HG02852 (cell line): ENCODE measurements around the gene ANTKMT.
"Not testable (repeated sequence)": the region's sequence is repeated elsewhere in the genome, so short reads cannot be mapped to it uniquely, and the experiment has no call there.

ENCODE experiments used
- ATAC-seq: cut with Tn5 transposase; IDR thresholded peaks from one replicate; pipeline ENCODE4 v1.9.1; 2021; ENCODE audit warnings: mild to moderate bottlenecking, moderate library complexity; ENCODE audit not compliant: unreplicated experiment

Gene ANTKMT

DNA sequence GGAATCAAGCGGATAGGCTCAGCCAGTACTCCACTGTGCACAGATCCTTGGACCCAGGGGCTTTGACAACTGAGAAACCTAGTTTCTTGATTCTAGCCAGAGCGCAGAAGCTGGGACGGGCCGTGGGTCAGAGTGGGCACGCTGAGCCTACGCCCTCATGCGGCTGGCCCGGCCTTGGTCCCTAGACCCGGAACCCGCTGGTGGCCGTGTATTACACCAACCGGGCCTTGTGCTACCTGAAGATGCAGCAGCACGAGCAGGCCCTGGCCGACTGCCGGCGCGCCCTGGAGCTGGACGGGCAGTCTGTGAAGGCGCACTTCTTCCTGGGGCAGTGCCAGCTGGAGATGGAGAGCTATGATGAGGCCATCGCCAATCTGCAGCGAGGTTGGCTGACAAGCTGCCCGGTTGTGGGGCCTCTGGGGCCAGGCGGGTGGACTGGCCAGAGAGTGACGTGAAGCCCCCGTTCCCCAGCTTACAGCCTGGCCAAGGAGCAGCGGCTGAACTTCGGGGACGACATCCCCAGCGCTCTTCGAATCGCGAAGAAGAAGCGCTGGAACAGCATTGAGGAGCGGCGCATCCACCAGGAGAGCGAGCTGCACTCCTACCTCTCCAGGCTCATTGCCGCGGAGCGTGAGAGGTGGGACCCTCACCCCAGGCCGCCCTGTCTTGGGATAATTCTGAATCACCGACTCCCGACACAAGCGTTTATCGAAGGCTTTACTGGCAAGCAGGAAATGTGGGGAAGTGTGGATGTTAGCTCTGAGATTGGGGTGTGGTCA is 39.8 kb upstream of the ANTKMT start:
- no peak for ATAC-seq

DNA sequence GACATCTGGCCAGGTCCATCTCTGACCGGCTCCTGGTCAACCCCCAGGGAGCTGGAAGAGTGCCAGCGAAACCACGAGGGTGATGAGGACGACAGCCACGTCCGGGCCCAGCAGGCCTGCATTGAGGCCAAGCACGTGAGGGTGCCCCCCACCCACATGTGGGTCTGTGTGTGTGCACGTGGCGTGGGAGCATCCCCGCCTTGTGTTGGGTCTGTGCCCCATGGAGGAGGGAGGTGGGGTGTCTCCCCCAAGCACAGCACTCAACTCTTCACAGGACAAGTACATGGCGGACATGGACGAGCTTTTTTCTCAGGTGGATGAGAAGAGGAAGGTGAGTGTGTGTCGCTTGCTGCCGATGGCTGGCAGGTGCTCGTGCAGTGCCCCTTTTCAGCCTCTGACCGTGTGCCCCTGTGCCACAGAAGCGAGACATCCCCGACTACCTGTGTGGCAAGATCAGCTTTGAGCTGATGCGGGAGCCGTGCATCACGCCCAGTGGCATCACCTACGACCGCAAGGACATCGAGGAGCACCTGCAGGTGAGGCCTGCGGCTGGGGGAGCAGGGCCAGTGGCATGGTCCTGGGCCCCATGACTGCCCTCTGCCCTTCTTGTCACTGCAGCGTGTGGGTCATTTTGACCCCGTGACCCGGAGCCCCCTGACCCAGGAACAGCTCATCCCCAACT is 39.1 kb upstream of the ANTKMT start:
- no peak for ATAC-seq

- ATAC-seq, result no peak
Measured at GRCh38 chr16:682493-683395, 38.2 kb upstream of the ANTKMT start.

GRCh38 chr16:683396-684070 is 37.4 kb upstream of the ANTKMT start:
- no peak for ATAC-seq

GRCh38 chr16:684071-684794 is 36.7 kb upstream of the ANTKMT start, which contains the start of gene JMJD8:
TSS of gene JMJD8 (minus strand) at chr16:684334. CDS start at chr16:684319, 15 bp downstream.
- ATAC-seq, result peak; percentile 62

DNA sequence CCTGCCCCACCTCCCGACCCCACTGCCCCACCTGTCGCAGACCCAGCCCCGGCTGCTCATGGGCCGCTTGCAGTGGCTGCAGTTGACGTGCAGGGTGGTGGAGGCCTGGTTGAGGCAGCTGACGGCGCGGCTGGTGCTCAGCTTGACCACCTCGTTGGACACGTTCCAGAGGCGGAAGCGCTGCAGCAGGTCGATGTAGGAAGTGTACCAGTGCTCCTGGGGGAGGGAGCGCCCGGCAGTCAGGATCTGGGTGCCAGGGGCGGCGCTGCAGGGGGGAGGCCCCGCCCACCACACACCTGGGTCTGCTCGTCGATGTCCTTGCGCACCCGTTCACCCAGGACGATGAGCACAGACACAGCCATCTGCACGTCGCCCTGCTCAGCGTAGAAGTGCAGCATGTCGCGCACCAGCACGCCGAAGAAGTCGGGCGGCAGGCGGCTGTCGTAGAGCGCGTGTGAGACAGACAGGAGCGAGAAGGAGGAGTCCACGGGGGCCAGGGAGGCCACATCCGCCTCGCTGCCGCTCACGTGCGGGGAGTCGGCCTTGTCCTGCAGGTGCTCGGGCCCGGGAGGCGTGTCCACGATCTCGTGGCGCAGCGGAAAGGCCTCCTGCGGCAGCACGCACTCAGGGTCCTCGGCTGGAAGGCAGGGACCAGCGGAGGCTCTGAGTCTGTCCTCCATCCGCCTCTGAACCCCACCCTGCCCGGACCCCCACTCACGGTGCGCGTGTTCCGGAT is 35.8 kb upstream of the ANTKMT start:
- ATAC-seq, result no peak

GRCh38 chr16:685967-686366 is 35.0 kb upstream of the ANTKMT start:
- ATAC-seq, result no peak

DNA sequence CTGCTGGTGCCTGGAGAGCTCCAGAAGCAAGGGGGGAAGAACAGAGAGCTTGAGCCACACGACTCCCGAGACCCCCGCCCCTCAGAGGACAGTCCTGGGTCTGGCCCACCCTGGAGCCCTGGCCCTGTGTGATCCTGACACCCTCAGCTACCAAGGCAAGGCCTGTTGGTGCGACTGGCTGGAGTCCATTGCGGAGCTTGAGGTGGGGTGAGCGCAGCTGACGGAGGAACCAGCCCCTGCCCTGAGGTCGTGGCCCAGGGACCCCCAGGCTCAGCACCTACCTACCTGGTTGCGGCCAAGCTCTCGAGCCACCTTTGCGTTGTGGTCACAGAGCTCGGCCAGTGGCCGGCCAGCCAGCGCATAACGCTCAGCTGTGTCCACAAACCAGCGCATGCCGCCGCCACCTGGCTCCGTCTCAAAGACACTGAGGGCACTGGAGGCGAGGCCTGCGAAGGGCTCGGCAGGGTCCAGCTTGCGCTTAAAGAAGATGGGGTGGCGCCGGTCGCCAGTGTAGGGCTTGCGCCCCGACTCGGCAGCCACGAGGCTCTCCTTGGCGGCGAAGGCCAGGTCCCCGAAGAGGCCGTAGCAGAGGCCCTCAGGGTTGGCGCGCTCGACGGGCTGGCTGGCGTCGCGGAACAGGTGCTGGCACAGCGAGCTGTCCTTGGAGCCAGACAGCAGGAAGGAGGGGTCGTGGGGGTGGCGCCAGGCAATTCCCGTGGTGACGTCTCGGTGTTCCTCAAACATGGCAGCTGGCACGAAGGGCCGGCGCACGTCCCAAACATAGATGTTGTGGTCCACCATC is 34.3 kb upstream of the ANTKMT start:
- ATAC-seq, result no peak

GRCh38 chr16:687499-687898 is 33.4 kb upstream of the ANTKMT start:
- ATAC-seq, result no peak

- no peak for ATAC-seq
Measured at GRCh38 chr16:689175-689897, 31.6 kb upstream of the ANTKMT start.

- not testable (repeated sequence) for ATAC-seq
Measured at GRCh38 chr16:691242-691641, 29.7 kb upstream of the ANTKMT start.

DNA sequence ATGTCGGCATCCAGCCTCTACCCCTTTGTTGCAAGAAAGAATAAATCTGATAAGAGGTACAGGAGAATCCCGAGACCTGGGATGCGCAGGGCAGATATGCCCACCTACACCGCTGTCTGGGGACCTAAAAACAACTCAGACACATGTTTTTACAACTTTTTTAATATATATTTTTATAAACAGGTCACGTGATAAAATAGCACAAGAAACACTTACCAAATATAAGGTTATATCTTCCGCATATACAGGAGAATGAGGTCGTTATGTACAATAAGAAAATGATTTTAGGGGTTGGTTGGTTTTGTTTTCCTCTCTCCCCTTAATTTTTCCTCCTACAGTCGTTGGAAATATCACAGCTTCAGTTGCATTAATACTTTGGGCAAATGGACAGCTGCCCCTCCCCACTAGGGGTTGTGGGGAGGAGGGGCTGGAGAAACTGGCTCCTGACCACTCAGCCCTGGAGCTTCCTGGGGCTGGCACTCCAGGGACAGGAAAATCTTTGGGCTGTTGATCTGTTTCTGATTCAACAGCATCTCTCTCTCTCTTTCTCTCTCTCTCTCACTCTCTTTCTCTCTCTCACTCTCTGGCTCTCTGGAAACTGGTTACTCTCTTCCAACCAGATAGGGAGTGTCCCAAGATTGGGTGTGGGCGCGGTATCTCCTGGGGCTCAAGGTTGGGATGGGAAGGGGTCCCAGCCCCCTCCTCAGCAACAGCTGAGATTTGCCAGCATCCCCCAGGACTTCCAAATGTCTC is 28.4 kb upstream of the ANTKMT start:
- no peak for ATAC-seq

GRCh38 chr16:693364-693763 is 27.6 kb upstream of the ANTKMT start:
- no peak for ATAC-seq

- no peak for ATAC-seq
Measured at GRCh38 chr16:693766-694165, 27.2 kb upstream of the ANTKMT start.

GRCh38 chr16:694187-694862 is 26.6 kb upstream of the ANTKMT start:
- no peak for ATAC-seq

DNA sequence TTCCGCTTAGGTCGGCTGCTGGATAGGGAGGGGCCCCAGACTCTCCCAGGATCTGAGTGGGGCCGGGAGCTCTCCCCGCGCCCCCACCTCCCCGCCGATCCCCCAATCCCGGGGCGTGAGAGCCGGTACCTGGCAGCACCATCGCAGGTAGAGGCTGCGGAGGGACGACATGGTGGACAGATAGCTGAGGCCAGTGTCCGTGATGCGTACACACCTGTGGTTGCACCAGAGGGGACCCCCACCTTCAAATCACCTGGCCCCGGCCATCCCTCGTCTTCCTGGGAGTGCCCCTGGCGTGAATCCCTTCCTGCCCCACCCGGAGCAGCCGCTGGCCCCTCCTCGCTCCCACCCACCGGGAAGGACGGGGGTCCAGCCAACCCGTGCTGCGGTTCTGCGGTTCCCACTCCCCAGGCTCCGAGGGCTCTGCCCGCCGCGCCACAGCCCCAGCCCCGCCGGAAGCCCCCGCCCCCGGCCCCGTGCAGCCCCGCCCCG is 26.0 kb upstream of the ANTKMT start:
- no peak for ATAC-seq
